ENCODE data around the gene RNF115. TPM values are rescaled to one million over a fixed set of nuclear protein-coding genes. Genes with fewer than 3 reads are reported as not detected.
A peak's percentile ranks its signal among the peaks of the same experiment; 100 is the strongest.

The RNF115 gene
- total RNA-seq, 1 donor from 2014 or later = 15.3 TPM

DNA sequence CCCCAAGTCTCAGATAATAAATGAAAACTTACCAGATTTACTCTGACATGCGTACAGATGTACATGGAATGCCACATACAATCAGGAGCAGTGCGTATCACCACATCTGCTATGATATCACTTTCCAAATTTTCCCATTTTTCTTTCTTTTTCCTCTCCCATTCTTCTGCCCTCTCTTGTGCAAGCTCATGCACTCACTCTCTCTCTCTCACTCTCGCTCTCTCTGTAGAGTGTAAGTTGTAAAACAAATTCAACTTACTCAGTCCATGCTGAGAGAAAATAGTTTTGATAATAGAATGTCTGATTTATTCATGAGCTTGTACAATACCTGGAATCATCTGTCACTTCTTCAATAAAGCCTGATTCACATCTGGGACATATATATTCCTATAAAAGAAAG lies 35.3 kb downstream of the RNF115 start:
- FAIRE-seq (no peak), DNase-seq (ENCODE audit: low read depth) (no peak)
- Mint-ChIP-seq H3K36me3 (ENCODE audit: low read depth, unreplicated experiment) (peaks cover 7% of the 10 kb centered on the region), H3K9me3 (ENCODE audit: unreplicated experiment) (no peaks in the 10 kb centered on the region), H3K27me3 (ENCODE audit: low read depth, unreplicated experiment) (no peaks in the 10 kb centered on the region), H3K27ac (ENCODE audit: unreplicated experiment) (no peak overlapping the region), H3K4me1 (ENCODE audit: low read depth, unreplicated experiment) (peaks cover 26% of the 10 kb centered on the region), H3K4me3 (ENCODE audit: unreplicated experiment) (no peak overlapping the region)
- peaks cover 12% of the 10 kb centered on the region for H4K20me1 ChIP-seq (ENCODE audit: insufficient read depth, low read length)
- peaks cover 5% of the 10 kb centered on the region for H3K36me3 ChIP-seq (ENCODE audit: insufficient read depth, low read length)
- H3K4me2 ChIP-seq (ENCODE audit: low read length) = no peak overlapping the region
- H3K27me3 ChIP-seq (ENCODE audit: insufficient read depth, low read length) = no peaks in the 10 kb centered on the region
- no peak for TF ChIP-seq CTCF (IDR thresholded peaks at IDR 0.05; ENCODE audit: insufficient read depth, low read depth, low read length)
- no peak for TF ChIP-seq EZH2 (IDR thresholded peaks at IDR 0.05; ENCODE audit: insufficient read depth, low read length)
- H3K4me3 ChIP-seq (ENCODE audit: insufficient read depth, low read depth, low read length) = no peak overlapping the region
- H2AFZ ChIP-seq (ENCODE audit: low read depth, low read length) = no peak overlapping the region
- H3K79me2 ChIP-seq (ENCODE audit: insufficient read depth, low read length) = peaks cover 28% of the 10 kb centered on the region
- no peak overlapping the region for H3K9ac ChIP-seq (ENCODE audit: low read length)
- no peaks in the 10 kb centered on the region for H3K9me3 ChIP-seq (ENCODE audit: insufficient read depth, low read depth, low read length)
- no peak overlapping the region for H3K27ac ChIP-seq (ENCODE audit: low read depth, low read length)
- peaks cover 15% of the 10 kb centered on the region for H3K4me1 ChIP-seq (ENCODE audit: insufficient read depth, low read length)

GRCh38 chr1:145786271-145786670 lies 37.6 kb downstream of the RNF115 start:
- Histone ChIP-seq H3K27me3 (ENCODE audit: insufficient read depth, low read length) (no peaks in the 10 kb centered on the region), H4K20me1 (ENCODE audit: insufficient read depth, low read length) (peaks cover 5% of the 10 kb centered on the region), H3K9ac (ENCODE audit: low read length) (no peak overlapping the region), H3K9me3 (ENCODE audit: insufficient read depth, low read depth, low read length) (no peaks in the 10 kb centered on the region), H3K27ac (ENCODE audit: low read depth, low read length) (no peak overlapping the region), H3K36me3 (ENCODE audit: insufficient read depth, low read length) (peaks cover 5% of the 10 kb centered on the region), H2AFZ (ENCODE audit: low read depth, low read length) (no peak overlapping the region), H3K79me2 (ENCODE audit: insufficient read depth, low read length) (peaks cover 17% of the 10 kb centered on the region), H3K4me3 (ENCODE audit: insufficient read depth, low read depth, low read length) (no peak overlapping the region), H3K4me1 (ENCODE audit: insufficient read depth, low read length) (peaks cover 25% of the 10 kb centered on the region), H3K4me2 (ENCODE audit: low read length) (no peak overlapping the region)
- Mint-ChIP-seq H3K4me1 (ENCODE audit: low read depth, unreplicated experiment) (peaks cover 34% of the 10 kb centered on the region), H3K36me3 (ENCODE audit: low read depth, unreplicated experiment) (peaks cover 4% of the 10 kb centered on the region), H3K9me3 (ENCODE audit: unreplicated experiment) (no peaks in the 10 kb centered on the region), H3K4me3 (ENCODE audit: unreplicated experiment) (no peak overlapping the region), H3K27me3 (ENCODE audit: low read depth, unreplicated experiment) (no peaks in the 10 kb centered on the region), H3K27ac (ENCODE audit: unreplicated experiment) (no peak overlapping the region)
- DNase-seq (ENCODE audit: low read depth) (no peak), FAIRE-seq (no peak)
- TF ChIP-seq CTCF (IDR thresholded peaks at IDR 0.05; ENCODE audit: insufficient read depth, low read depth, low read length) (no peak), EZH2 (IDR thresholded peaks at IDR 0.05; ENCODE audit: insufficient read depth, low read length) (no peak)

GRCh38 chr1:145785547-145785946 lies 38.3 kb downstream of the RNF115 start:
- H3K4me3 ChIP-seq (ENCODE audit: insufficient read depth, low read depth, low read length) = no peak overlapping the region
- Mint-ChIP-seq H3K27me3 (ENCODE audit: low read depth, unreplicated experiment) (no peaks in the 10 kb centered on the region), H3K9me3 (ENCODE audit: unreplicated experiment) (no peaks in the 10 kb centered on the region), H3K27ac (ENCODE audit: unreplicated experiment) (peak overlapping the region; percentile 28), H3K4me1 (ENCODE audit: low read depth, unreplicated experiment) (peaks cover 39% of the 10 kb centered on the region), H3K4me3 (ENCODE audit: unreplicated experiment) (no peak overlapping the region), H3K36me3 (ENCODE audit: low read depth, unreplicated experiment) (peaks cover 5% of the 10 kb centered on the region)
- H3K4me1 ChIP-seq (ENCODE audit: insufficient read depth, low read length) = peaks cover 25% of the 10 kb centered on the region
- H3K36me3 ChIP-seq (ENCODE audit: insufficient read depth, low read length) = peaks cover 5% of the 10 kb centered on the region
- H3K27me3 ChIP-seq (ENCODE audit: insufficient read depth, low read length) = no peaks in the 10 kb centered on the region
- H3K9me3 ChIP-seq (ENCODE audit: insufficient read depth, low read depth, low read length) = no peaks in the 10 kb centered on the region
- H3K4me2 ChIP-seq (ENCODE audit: low read length) = no peak overlapping the region
- H2AFZ ChIP-seq (ENCODE audit: low read depth, low read length) = no peak overlapping the region
- peaks cover 17% of the 10 kb centered on the region for H3K79me2 ChIP-seq (ENCODE audit: insufficient read depth, low read length)
- no peak overlapping the region for H3K27ac ChIP-seq (ENCODE audit: low read depth, low read length)
- H3K9ac ChIP-seq (ENCODE audit: low read length) = no peak overlapping the region
- H4K20me1 ChIP-seq (ENCODE audit: insufficient read depth, low read length) = peaks cover 5% of the 10 kb centered on the region
- DNase-seq (ENCODE audit: low read depth) = no peak
- no peak for TF ChIP-seq EZH2 (IDR thresholded peaks at IDR 0.05; ENCODE audit: insufficient read depth, low read length)
- no peak for TF ChIP-seq CTCF (IDR thresholded peaks at IDR 0.05; ENCODE audit: insufficient read depth, low read depth, low read length)
- no peak for FAIRE-seq

Measured in astrocyte (in vitro differentiated cells and primary cell).